Measurements from ENCODE around the gene KDM4B.

- no peak for TF ChIP-seq POLR2A (IDR thresholded peaks at IDR 0.05; ENCODE audit: low read length)
- no peak for TF ChIP-seq GATA1 (IDR thresholded peaks at IDR 0.05; ENCODE audit: low read depth, low read length)
Observed at GRCh38 chr19:5006821-5007220, 37.9 kb downstream of the KDM4B start.
